Skeletal muscle tissue (tissue), 4 donors: ENCODE measurements around the gene GRIK5. TPM values are rescaled to one million over a fixed set of nuclear protein-coding genes. Genes with fewer than 3 reads are reported as not detected.

ENCODE experiments used
- H3K27ac ChIP-seq: one replicate; pipeline ENCODE4 v1.7.0; 2013; ENCODE audit warnings: mild to moderate bottlenecking, low read depth, low read length, inconsistent platforms
- H3K27me3 ChIP-seq, 3 donors: one replicate each; pipeline ENCODE4 v1.7.0; 2013; ENCODE audit warnings: low read length in 3 of 3; ENCODE audit not compliant: control insufficient read depth in 3 of 3, insufficient read depth in 3 of 3
- H3K36me3 ChIP-seq, 3 donors: one replicate each; pipeline ENCODE4 v1.7.0; 2013; ENCODE audit warnings: low read length in 3 of 3; ENCODE audit not compliant: control insufficient read depth in 3 of 3, insufficient read depth in 3 of 3
- H3K4me1 ChIP-seq, 3 donors: one replicate each; pipeline ENCODE4 v1.7.0; 2013; ENCODE audit warnings: low read length in 3 of 3, mild to moderate bottlenecking in 3 of 3; ENCODE audit not compliant: control insufficient read depth in 3 of 3, insufficient read depth in 3 of 3
- H3K4me3 ChIP-seq, 3 donors: one replicate each; pipeline ENCODE4 v1.7.0; 2013; ENCODE audit warnings: low read length in 3 of 3
- H3K9ac ChIP-seq, 3 donors: one replicate each; pipeline ENCODE4 v1.7.0; 2013; ENCODE audit warnings: low read length in 3 of 3, mild to moderate bottlenecking in 3 of 3, moderate library complexity in 2 of 3, low read depth in 1 of 3
- H3K9me3 ChIP-seq, 3 donors: one replicate each; pipeline ENCODE4 v1.7.0; 2013; ENCODE audit warnings: low read length in 3 of 3; ENCODE audit not compliant: control insufficient read depth in 3 of 3
- total RNA-seq: library from RNA; depleted of rRNA; stranded (reverse); fragments of >200 nt; gene quantifications from one replicate; pipeline ENCODE4 v1.2.3, GENCODE V29; 2014
- donor health status: Osteomylitis.

GRIK5 gene
- total RNA-seq, 1 donor from 2014 or later = 1.0 TPM

DNA sequence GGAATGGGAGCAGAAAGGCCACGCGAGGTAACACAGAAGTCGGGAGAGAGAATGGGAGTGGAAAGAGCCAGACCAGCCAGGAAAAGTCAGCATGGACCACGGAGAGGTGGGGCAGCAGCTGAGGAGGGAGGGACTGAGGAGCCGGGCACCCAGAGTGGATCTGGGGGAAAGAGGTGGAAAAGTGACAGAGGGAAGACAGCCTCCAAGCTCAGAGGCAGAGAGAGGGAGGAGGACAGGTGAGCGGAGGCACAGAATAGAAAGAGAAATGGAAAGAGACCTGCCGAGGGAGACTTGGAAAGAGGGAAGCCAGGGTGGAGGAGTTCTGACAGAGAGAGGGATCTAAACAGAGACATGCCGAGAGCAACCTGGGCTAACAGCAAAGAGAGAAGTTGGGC, 1.6 kb downstream of the GRIK5 start:
- no peak overlapping the region for H3K9ac ChIP-seq
- H3K9me3 ChIP-seq = no peaks in the 10 kb centered on the region
- no peak overlapping the region for H3K27ac ChIP-seq
- H3K36me3 ChIP-seq = no peaks in the 10 kb centered on the region
- peaks cover 32 to 36% (median 35%) of the 10 kb centered on the region in 3 donors for H3K27me3 ChIP-seq
- no peaks in the 10 kb centered on the region for H3K4me1 ChIP-seq
- H3K4me3 ChIP-seq = no peak overlapping the region

DNA sequence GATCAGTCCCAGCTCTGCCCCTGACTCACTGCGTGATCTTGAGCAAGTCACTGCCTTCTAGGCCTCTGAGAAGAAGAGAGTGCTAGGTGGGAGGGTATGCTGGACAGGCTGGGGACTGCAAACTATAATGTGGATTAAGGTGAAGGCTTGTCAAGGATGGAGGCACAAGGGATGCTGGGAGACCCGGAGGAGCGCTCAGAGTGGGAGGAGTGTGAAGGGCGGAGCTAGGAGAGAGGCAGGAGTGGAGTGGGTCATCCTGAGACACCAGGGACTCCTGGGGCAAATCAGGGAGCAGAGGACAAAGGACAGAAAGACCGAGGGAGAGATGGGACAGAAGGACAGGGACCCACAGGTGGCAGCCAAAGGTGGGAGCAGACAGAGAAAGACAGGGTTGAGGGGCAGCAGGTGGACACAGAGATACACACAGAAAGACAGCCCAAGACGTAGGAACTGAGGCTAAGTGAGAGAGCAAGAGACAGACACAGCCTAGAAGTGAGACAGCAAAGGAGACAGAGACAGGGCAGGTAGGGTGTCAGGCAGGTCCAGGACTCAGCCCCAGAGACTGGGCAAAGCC, 2.6 kb downstream of the GRIK5 start:
- Histone ChIP-seq H3K36me3 (no peaks in the 10 kb centered on the region), H3K9me3 (no peaks in the 10 kb centered on the region), H3K27me3 (peaks cover 32 to 38% (median 35%) of the 10 kb centered on the region in 3 donors), H3K4me3 (no peak overlapping the region), H3K9ac (no peak overlapping the region), H3K4me1 (no peaks in the 10 kb centered on the region), H3K27ac (no peak overlapping the region)

DNA sequence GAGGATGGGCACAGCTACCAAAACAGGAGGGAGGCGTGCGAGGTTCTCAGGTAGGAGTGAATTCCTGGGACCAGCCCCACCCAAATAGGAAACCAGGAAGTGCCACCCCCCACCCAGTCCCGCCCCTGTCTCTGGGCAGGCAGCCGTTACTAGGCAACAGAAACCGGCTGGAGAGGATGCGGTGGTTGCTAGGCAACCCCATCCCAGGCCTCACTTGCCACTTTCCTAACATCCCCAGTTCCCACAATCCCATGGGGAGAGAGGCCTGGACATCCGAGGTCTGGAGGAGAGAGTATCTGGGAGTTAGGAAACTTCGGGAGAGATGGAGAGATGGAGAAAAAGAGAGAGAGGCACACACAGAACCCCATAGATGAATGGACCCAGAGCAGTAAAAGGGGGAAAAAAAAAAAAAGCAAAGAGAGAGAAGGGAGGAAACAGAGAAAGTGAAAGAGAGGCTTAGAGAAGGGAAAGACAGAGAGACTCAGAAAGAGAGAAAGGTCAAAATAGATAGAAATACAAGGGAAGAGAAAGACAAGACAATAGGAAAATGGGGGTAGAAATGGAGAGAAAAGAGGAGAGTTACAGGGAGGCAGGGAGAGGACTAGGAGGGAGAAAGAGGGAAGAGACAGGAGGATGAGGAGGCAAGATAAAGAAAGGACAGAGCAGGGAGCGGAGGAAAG, 3.8 kb downstream of the GRIK5 start:
- no peak overlapping the region for H3K27ac ChIP-seq
- H3K4me3 ChIP-seq = no peak overlapping the region
- peaks cover 32 to 38% (median 35%) of the 10 kb centered on the region in 3 donors for H3K27me3 ChIP-seq
- H3K4me1 ChIP-seq = no peaks in the 10 kb centered on the region
- H3K9ac ChIP-seq = no peak overlapping the region
- no peaks in the 10 kb centered on the region for H3K9me3 ChIP-seq
- H3K36me3 ChIP-seq = no peaks in the 10 kb centered on the region

DNA sequence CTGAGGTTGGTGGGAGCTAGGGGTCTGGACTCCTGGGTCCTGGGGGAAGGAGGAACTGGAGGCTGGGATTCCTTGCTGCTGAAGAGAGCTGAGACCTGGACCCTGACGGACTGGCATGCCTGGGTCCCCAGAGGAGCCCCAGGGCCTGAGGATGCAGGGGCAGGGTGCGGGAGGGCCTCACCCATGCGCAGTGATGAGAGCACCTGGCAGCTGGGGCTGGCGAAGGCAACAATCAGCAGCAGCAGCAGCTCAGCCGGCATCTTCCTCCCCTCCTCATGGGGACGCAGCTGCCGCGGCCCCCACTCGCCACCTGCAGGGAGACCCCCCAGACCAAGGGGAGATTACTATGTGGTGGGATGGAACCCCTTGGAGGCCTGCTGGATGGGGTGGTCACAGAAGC, 4.5 kb downstream of the GRIK5 start:
- Histone ChIP-seq H3K9me3 (no peaks in the 10 kb centered on the region), H3K4me3 (no peak overlapping the region), H3K4me1 (no peaks in the 10 kb centered on the region), H3K27ac (no peak overlapping the region), H3K36me3 (no peaks in the 10 kb centered on the region), H3K9ac (no peak overlapping the region), H3K27me3 (peaks cover 32 to 38% (median 33%) of the 10 kb centered on the region in 3 donors)

DNA sequence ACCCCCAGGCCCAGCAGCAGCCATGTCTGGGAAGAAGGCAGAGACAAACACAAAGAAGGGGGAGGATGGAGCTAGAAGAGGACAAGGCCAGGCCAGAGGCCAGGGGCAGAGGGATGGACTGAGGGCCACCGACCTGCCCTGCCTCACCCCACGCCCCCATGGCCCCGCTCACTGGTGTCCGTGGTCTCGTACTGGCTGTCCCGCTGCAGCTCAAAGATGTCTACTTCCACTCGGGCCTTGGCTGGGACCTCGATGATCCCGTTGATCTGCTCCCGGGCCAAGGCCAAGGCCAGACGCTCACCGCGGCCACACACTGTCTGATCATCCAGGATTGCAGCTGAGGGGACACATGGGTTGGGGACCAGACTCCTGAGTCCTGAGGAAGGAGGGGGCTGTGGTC, 5.0 kb downstream of the GRIK5 start:
- Histone ChIP-seq H3K27me3 (peaks cover 31 to 38% (median 32%) of the 10 kb centered on the region in 3 donors), H3K27ac (no peak overlapping the region), H3K4me3 (no peak overlapping the region), H3K4me1 (no peaks in the 10 kb centered on the region), H3K9ac (no peak overlapping the region), H3K9me3 (no peaks in the 10 kb centered on the region), H3K36me3 (no peaks in the 10 kb centered on the region)

DNA sequence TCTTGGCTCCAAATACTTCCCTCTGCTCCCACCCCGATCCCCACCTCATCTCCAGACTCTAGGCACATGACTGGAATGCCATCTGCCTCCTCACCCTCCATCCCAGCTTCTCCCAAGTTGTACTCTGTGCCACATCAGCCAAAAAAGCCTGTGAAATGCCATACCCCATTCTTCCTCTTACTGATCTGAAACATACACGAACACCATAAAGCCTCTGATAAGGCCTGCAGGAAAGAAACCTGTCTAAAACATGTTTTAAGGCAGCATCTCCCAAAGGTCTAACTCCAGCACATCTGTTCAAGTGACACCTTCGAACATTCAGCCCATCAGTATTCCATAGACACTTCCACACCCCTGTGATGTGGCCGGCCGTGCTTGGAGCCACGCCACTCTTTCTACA, 5.6 kb downstream of the GRIK5 start:
- no peak overlapping the region for H3K27ac ChIP-seq
- H3K36me3 ChIP-seq = no peaks in the 10 kb centered on the region
- no peaks in the 10 kb centered on the region for H3K9me3 ChIP-seq

DNA sequence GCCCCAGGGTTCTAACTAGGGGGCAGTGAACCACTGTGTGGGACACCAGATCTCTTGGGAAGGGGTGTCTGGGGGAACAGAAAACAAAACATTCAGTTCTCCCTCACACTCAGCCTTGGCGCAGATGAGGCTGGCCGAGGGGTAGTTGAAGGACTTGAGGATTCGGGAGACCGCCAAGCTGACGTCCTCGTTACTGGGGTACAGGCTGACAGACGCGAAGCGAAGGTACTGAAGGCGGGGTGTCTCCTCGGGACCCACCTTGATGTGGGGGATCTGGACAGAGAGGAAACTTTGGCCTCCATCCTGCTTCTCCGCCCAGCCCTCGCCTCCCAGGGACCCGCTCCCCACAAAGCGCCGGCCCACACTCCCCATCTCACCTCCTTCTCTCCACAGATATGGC, 7.6 kb downstream of the GRIK5 start:
- peaks cover 0 to 4% (median 0%) of the 10 kb centered on the region in 3 donors for H3K4me1 ChIP-seq
- no peaks in the 10 kb centered on the region for H3K9me3 ChIP-seq
- H3K36me3 ChIP-seq = no peaks in the 10 kb centered on the region
- no peak overlapping the region for H3K4me3 ChIP-seq
- no peak overlapping the region for H3K9ac ChIP-seq
- H3K27me3 ChIP-seq = peaks cover 11 to 22% (median 16%) of the 10 kb centered on the region in 3 donors
- H3K27ac ChIP-seq = no peak overlapping the region

More for the DNA sequence above, 5.6 kb downstream of the GRIK5 start:
- Histone ChIP-seq H3K9ac (no peak overlapping the region), H3K4me1 (no peaks in the 10 kb centered on the region), H3K4me3 (no peak overlapping the region), H3K27me3 (peaks cover 28 to 38% (median 32%) of the 10 kb centered on the region in 3 donors)

DNA sequence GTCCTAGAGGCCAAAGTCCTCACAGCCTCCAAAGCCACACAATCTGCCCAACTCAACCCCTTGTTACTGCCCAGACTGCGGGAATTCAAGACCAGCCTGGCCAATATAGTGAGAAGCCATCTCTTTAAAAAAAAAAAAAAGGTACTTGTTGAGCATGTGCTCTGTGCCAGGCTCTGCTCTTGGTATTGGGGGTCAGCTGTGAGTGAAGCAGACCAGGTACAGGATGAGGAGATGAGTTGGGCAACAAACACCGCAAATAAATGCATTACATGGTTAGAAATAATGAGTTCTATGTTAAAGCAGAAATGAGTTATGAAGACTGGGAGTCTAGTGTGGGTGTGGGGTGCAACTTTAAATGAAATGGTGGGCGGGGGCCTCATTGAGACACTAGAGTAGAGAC, 9.9 kb downstream of the GRIK5 start:
- Histone ChIP-seq H3K9ac (no peak overlapping the region), H3K4me1 (peaks cover 0 to 4% (median 0%) of the 10 kb centered on the region in 3 donors), H3K36me3 (no peaks in the 10 kb centered on the region), H3K27me3 (peaks cover 0 to 7% (median 5%) of the 10 kb centered on the region in 3 donors), H3K9me3 (no peaks in the 10 kb centered on the region), H3K4me3 (no peak overlapping the region), H3K27ac (no peak overlapping the region)

DNA sequence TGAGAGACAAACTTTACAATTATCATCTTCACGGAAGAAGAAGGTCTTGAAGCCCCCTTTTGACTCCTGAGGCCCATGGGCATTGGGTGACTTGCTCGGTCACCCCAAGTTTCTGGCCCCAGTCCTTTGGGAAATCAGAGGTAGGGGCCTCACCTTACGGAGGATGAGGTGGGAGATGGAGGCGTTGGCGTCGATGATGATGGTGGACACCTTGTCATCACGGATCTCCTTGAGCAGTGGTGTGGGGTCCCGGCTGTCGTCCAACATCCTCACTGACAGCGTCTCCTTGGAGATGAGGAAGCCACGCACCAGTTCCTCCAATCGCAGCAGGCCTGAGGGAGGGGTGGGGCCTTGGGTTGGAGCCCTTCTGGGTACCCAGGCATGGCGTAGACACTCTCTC, 10.8 kb downstream of the GRIK5 start:
- Histone ChIP-seq H3K27ac (no peak overlapping the region), H3K9ac (no peak overlapping the region), H3K9me3 (no peaks in the 10 kb centered on the region), H3K4me3 (no peak overlapping the region), H3K4me1 (peaks cover 0 to 4% (median 0%) of the 10 kb centered on the region in 3 donors), H3K36me3 (no peaks in the 10 kb centered on the region), H3K27me3 (peaks cover 0 to 3% (median 0%) of the 10 kb centered on the region in 3 donors)

DNA sequence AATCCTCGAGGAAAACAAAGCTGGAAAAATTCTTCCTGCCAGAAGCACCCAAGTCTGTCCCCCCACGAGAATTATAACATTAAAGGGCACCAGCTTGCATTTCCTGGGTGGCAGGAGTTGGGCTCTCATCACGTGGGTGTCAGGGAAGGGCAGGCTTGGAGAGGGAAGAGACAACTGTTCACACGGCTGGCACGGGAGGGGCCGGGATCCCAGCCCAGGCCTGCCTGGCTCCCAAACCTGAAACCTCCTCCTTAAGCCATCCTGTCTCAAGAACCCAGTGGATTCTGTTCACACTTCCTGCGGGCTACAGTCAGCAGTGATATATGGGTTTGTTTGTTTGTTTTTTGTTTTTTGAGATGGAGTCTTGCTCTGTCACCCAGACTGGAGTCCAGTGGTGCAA, 12.2 kb downstream of the GRIK5 start:
- Histone ChIP-seq H3K36me3 (no peaks in the 10 kb centered on the region), H3K27me3 (peaks cover 0 to 2% (median 0%) of the 10 kb centered on the region in 3 donors), H3K9me3 (no peaks in the 10 kb centered on the region), H3K9ac (peak overlapping the region in 1 of 3 donors; percentile 54), H3K4me3 (no peak overlapping the region), H3K27ac (no peak overlapping the region), H3K4me1 (peaks cover 0 to 10% (median 7%) of the 10 kb centered on the region in 3 donors)
